ENCODE results near the gene BCAT1.

BCAT1 gene

DNA sequence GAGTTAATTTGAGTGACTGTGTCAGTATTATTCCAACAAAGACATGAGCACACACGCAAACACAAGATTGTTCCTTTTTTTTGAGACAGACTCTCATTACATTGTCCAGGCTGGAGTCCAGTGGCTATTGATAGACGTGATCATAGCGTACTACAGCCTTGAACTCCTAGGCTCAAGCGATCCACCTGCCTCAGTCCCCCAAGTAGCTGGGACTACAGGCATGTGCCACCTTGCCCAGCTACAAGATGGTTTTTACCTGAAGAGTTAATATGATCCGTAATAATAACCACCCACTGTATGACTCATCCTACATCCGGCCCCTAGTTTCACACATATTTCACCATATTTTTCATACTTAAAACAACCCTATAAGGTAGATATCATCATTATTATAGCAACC is 26.8 kb downstream of the BCAT1 start:
- Histone ChIP-seq H3K4me1 (ENCODE audit: insufficient read depth, low read length) (no peaks in the 10 kb centered on the region), H3K79me2 (ENCODE audit: insufficient read depth, low read length) (peaks cover 83% of the 10 kb centered on the region), H3K4me2 (ENCODE audit: insufficient read depth, low read length) (no peak overlapping the region), H3K27me3 (ENCODE audit: insufficient read depth, low read length, poor library complexity) (no peaks in the 10 kb centered on the region), H3K4me3 (ENCODE audit: low read depth in 1 of 2, low read length in 2 of 2) (no peak overlapping the region), H3K9me3 (ENCODE audit: insufficient read depth, low read length, severe bottlenecking) (no peaks in the 10 kb centered on the region), H3K9ac (ENCODE audit: low read depth, low read length) (no peak overlapping the region), H3K27ac (ENCODE audit: low read length) (no peak overlapping the region), H4K20me1 (ENCODE audit: insufficient read depth, low read length) (peaks cover 18% of the 10 kb centered on the region; the same call in 1 of the 2 replicates), H2AFZ (ENCODE audit: low read depth, low read length) (no peak overlapping the region), H3K36me3 (ENCODE audit: insufficient read depth, low read length) (no peaks in the 10 kb centered on the region)
- ATAC-seq (ENCODE audit: insufficient read depth, low read depth) (no peak), DNase-seq (no peak)
- TF ChIP-seq, protein P1, sequence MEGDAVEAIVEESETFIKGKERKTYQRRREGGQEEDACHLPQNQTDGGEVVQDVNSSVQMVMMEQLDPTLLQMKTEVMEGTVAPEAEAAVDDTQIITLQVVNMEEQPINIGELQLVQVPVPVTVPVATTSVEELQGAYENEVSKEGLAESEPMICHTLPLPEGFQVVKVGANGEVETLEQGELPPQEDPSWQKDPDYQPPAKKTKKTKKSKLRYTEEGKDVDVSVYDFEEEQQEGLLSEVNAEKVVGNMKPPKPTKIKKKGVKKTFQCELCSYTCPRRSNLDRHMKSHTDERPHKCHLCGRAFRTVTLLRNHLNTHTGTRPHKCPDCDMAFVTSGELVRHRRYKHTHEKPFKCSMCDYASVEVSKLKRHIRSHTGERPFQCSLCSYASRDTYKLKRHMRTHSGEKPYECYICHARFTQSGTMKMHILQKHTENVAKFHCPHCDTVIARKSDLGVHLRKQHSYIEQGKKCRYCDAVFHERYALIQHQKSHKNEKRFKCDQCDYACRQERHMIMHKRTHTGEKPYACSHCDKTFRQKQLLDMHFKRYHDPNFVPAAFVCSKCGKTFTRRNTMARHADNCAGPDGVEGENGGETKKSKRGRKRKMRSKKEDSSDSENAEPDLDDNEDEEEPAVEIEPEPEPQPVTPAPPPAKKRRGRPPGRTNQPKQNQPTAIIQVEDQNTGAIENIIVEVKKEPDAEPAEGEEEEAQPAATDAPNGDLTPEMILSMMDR (IDR thresholded peaks at IDR 0.05; ENCODE audit: borderline replicate concordance, extremely low read depth, low read length, poor library complexity, severe bottlenecking), result no peak
- TF ChIP-seq EZH2 (IDR thresholded peaks at IDR 0.05; ENCODE audit: borderline replicate concordance, low read depth, low read length, severe bottlenecking), result no peak

DNA sequence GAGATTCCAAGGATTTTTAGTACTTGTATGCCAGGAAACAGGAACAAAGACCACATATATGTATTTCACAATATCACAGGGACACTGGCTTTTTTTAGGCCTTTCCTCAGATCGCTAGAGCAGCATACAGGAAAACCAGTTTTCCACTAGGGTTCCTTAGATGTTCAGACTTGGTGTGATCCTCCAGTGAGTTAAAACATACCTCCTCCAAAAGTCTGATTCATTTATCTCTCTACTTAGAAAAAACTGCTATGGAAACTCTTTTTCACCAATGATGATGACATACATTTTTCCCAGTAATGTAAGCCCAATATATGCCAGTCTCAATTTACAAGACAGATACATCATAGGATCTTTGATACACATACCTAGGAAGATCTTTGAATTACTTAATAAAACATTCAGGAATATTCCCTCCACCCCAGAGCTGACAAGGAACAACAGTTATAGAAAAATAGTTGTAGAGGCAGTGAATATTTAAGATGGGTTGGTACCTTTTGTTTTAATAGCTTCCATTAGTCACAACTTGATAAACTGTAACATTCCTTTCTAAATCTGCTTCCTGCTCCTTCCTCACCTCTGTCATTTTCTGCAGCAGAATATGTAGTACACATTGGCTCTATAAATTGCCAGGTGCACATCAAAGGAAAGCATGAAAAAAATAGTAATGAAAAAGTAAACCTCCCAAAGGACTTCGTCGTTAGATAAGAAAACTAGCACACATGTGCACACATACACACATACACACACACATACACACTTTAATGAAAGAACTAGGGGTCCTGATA is 27.5 kb downstream of the BCAT1 start:
- TF ChIP-seq, protein P1 (IDR thresholded peaks at IDR 0.05; ENCODE audit: borderline replicate concordance, extremely low read depth, low read length, poor library complexity, severe bottlenecking), result no peak
- TF ChIP-seq EZH2 (IDR thresholded peaks at IDR 0.05; ENCODE audit: borderline replicate concordance, low read depth, low read length, severe bottlenecking), result no peak
- Histone ChIP-seq H3K27me3 (ENCODE audit: insufficient read depth, low read length, poor library complexity) (no peaks in the 10 kb centered on the region), H3K4me3 (ENCODE audit: low read depth in 1 of 2, low read length in 2 of 2) (no peak overlapping the region), H3K27ac (ENCODE audit: low read length) (no peak overlapping the region), H3K79me2 (ENCODE audit: insufficient read depth, low read length) (peaks cover 82% of the 10 kb centered on the region), H3K4me2 (ENCODE audit: insufficient read depth, low read length) (no peak overlapping the region), H3K9ac (ENCODE audit: low read depth, low read length) (no peak overlapping the region), H3K4me1 (ENCODE audit: insufficient read depth, low read length) (no peaks in the 10 kb centered on the region), H2AFZ (ENCODE audit: low read depth, low read length) (no peak overlapping the region), H4K20me1 (ENCODE audit: insufficient read depth, low read length) (peaks cover 18% of the 10 kb centered on the region; the same call in 1 of the 2 replicates), H3K36me3 (ENCODE audit: insufficient read depth, low read length) (no peaks in the 10 kb centered on the region), H3K9me3 (ENCODE audit: insufficient read depth, low read length, severe bottlenecking) (no peaks in the 10 kb centered on the region)
- DNase-seq (no peak), ATAC-seq (ENCODE audit: insufficient read depth, low read depth) (peak; percentile 48; the same call in 2 of the 3 replicates)

DNA sequence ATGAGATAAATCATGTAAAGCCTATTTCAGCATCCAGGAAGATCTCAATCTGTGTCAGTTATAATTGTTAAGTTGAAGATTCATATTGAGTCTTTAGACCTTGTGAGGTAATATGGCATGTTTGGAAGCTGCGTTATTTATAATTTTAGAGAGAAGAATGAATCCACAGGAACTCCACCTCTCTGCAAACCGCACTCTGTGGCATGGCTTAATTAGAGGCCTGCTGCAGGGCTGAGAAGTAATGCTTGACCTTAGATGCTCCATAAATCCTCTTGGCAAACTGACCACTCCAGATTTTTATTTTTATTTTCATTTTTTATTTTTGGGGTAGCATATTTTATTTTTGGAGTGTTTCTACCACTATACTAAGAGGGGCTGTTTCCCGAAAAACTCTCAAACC is 28.8 kb downstream of the BCAT1 start:
- TF ChIP-seq EZH2 (IDR thresholded peaks at IDR 0.05; ENCODE audit: borderline replicate concordance, low read depth, low read length, severe bottlenecking), result no peak
- TF ChIP-seq, protein P1 (IDR thresholded peaks at IDR 0.05; ENCODE audit: borderline replicate concordance, extremely low read depth, low read length, poor library complexity, severe bottlenecking), result no peak
- no peak for ATAC-seq (ENCODE audit: insufficient read depth, low read depth)
- no peaks in the 10 kb centered on the region for H3K9me3 ChIP-seq (ENCODE audit: insufficient read depth, low read length, severe bottlenecking)
- no peak overlapping the region for H3K4me3 ChIP-seq (ENCODE audit: low read depth in 1 of 2, low read length in 2 of 2)
- no peak overlapping the region for H3K4me2 ChIP-seq (ENCODE audit: insufficient read depth, low read length)
- no peaks in the 10 kb centered on the region for H3K4me1 ChIP-seq (ENCODE audit: insufficient read depth, low read length)
- H3K36me3 ChIP-seq (ENCODE audit: insufficient read depth, low read length), result no peaks in the 10 kb centered on the region
- no peaks in the 10 kb centered on the region for H3K27me3 ChIP-seq (ENCODE audit: insufficient read depth, low read length, poor library complexity)
- peaks cover 93% of the 10 kb centered on the region for H3K79me2 ChIP-seq (ENCODE audit: insufficient read depth, low read length)
- H3K9ac ChIP-seq (ENCODE audit: low read depth, low read length), result no peak overlapping the region
- no peak for DNase-seq
- peaks cover 22% of the 10 kb centered on the region; the same call in 1 of the 2 replicates for H4K20me1 ChIP-seq (ENCODE audit: insufficient read depth, low read length)
- H2AFZ ChIP-seq (ENCODE audit: low read depth, low read length), result no peak overlapping the region
- no peak overlapping the region for H3K27ac ChIP-seq (ENCODE audit: low read length)

Data from DND-41 (cell line).